Activated CD8-positive, alpha-beta memory T cell treated with anti-CD3 and anti-CD28 coated beads, Interleukin-2, amount 50 U/mL, for 48 hours (primary cell): ENCODE measurements around the gene ACOT7.
"Not testable (repeated sequence)": the region's sequence is repeated elsewhere in the genome, so short reads cannot be mapped to it uniquely, and the experiment has no call there.

ENCODE experiments used
- DNase-seq: peaks from one replicate; pipeline ENCODE4 v3.0.0-alpha.2; 2020

Gene ACOT7

DNA sequence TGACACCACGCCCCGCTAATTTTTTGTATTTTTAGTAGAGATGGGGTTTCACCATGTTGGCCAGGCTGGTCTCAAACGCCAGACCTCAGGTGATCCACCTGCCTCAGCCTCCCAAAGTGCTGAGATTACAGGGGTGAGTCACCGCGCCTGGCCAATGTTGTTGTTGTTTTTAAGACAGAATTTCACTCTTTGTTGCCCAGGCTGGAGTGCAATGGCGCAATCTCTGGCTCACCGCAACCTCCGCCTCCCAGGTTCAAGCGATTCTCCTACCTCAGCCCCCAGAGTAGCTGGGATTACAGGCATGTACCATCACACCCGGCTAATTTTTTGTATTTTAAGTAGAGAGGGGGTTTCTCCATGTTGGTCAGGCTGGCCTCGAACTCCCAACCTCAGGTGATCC is 173.9 kb downstream of the ACOT7 start:
- not testable (repeated sequence) for DNase-seq

DNA sequence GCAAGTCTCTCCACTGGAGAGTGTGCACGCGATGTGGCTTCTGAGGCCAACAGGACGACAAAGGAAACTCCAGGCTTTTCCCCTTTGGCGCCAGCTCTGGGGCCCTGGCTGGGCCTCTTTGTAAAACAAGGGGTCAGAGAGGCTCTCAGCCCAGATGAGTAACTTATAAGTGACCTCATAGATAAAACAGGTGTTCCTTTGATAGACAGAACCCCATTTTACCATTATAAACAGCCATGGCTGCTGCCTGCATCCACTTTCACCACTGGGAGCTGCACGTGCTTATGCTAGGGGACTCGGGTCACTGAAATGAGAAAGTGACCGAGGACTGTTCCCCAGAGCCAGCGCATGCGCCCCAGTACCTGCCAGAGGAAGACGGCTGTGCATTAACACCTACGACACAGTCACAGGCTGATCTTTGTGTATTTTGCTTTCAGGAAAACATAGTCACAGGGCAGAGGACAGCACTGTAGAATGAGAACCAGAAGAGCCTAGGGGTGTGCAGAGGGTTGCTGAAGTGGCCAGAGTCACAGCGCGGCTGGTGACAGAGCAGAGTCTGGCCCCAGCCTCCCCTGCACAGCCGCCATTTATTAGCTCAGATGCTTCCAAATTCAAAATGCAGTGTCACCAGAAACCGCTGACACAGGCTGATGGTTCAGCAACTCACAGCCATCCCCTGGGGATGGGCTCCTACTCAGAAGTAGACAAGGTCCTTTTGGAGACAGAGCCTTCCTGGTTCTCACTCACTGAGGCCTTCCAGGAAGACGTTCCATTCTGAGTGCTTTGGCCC is 175.0 kb downstream of the ACOT7 start:
- no peak for DNase-seq
